ENCODE results near the gene MYO5A.
"Not testable (repeated sequence)": the region's sequence is repeated elsewhere in the genome, so short reads cannot be mapped to it uniquely, and the experiment has no call there.

GRCh38 chr15:52439042-52439441 lies 89.6 kb downstream of the MYO5A start:
- not testable (repeated sequence) for TF ChIP-seq CTCF, POLR2A (IDR thresholded peaks at IDR 0.05)
